GM18517 (cell line): ENCODE measurements around the gene BRI3BP.
"Not testable (repeated sequence)": the region's sequence is repeated elsewhere in the genome, so short reads cannot be mapped to it uniquely, and the experiment has no call there.

Experiments
- ATAC-seq: cut with Tn5 transposase; IDR thresholded peaks from one replicate; pipeline ENCODE4 v1.9.1; 2021; ENCODE audit warnings: mild to moderate bottlenecking, moderate library complexity; ENCODE audit not compliant: unreplicated experiment

The BRI3BP gene

DNA sequence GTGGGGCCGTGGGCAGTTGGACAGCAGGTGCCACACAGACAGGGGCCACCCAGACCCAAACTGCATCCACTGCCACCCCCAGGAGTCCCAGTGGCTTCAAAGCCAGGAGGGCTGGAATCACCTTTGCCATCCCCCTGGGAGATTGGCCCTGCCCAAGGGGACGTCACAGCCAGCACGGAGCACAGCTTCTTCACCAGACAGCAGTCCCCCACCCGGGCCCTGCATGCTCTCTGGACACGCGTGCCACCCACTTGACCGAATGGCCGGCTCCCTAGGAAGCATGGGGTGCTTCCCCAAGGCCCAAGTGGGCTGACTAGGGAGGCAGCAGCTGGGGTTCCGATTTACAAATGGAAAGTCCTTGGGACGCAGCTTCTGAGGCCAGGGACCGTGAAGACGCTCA, 21.8 kb upstream of the BRI3BP start:
- no peak for ATAC-seq

GRCh38 chr12:124972211-124972610, 21.2 kb upstream of the BRI3BP start:
- ATAC-seq = no peak

DNA sequence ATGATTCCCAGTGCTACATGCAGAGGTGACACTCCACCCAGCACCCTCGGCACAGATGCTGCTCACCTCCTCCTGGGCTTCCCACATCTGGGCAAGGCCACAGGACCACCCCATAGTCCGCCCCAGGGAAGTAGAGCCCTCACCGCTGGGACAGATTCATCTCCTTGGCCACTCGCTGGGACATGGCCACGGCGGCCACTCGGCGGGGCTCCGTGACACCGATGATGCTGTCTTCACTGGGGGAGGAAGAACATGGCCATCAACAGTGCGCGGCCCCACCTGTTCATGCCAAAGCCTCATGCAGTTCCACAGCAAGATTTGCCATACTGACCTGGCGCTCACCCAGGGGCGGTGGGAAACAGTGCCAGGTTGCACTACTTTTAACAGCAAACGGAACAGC, 18.2 kb upstream of the BRI3BP start:
- ATAC-seq = no peak

DNA sequence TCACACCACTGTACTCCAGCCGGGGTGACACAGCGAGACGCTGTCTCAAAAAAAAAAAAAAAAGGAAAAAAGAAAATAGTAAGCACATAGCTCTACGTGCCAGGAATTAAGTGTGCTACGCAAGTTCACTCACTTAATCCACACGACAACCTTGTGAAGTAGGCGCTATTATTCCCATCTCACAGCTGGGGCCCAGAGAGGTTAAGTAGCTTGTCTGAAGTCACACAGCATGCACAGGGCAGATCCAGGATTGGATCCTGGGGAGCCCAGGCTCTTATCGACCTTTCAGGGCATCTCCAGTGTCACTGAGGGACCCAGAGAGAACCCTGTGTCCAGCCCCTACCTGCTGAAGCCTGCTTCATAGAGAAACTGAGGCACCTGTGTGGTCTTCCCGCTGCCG, 16.4 kb upstream of the BRI3BP start:
- no peak for ATAC-seq

GRCh38 chr12:124979568-124979967, 13.9 kb upstream of the BRI3BP start:
- no peak for ATAC-seq

DNA sequence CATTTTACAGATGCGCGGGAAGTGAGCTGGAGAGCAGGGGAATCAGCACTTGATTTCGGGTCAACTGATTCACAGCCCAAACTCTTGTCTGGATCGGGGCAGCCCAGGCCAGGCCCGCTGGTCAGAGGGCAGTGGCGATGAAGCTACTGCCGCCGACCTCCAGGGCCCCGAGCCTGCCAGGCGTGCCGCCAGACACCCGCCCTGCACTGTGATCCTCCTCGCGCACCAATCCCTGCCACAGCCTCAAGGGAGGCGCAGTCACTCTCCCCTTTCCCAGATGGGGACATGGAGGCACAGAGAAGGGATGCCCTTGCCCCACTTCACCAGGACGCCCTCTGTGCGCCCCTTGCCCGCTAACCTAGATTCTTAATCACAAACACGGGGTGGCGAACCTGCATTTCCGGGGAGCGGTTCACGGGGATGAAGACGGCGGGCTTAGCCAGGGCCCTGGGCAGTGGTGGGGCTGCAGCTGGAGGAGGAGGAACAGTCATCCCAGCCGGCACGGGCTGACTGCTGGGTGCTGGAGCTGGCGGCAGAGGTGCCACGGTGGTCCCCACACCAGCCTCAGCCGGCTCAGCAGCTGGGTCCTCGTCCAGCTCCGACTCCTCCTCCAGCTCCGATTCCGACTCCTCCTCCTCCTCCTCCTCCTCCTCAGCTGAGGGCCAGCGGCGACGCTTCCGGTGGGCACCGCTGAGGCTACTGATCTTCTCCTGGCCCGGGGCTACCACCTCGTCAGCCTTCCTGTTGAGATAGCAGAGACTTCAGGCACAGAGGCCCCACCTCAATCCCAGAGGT, 13.2 kb upstream of the BRI3BP start:
- no peak for ATAC-seq

DNA sequence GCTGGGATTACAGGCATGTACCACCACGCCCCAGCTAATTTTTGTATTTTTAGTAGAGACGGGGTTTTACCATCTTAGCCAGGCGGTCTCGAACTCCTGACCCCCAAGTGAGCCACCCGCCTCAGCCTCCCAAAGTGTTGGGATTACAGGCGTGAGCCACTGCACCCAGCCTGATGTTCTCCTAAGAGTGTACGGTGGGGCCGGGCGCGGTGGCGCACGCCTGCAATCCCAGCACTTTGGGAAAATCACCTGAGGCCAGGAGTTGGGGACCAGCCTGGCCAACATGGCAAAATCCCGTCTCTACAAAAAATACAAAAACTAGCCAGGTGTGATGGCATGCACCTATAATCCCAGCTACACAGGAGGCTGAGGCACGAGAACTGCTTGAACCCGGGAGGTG, 6.6 kb upstream of the BRI3BP start:
- ATAC-seq = not testable (repeated sequence)

DNA sequence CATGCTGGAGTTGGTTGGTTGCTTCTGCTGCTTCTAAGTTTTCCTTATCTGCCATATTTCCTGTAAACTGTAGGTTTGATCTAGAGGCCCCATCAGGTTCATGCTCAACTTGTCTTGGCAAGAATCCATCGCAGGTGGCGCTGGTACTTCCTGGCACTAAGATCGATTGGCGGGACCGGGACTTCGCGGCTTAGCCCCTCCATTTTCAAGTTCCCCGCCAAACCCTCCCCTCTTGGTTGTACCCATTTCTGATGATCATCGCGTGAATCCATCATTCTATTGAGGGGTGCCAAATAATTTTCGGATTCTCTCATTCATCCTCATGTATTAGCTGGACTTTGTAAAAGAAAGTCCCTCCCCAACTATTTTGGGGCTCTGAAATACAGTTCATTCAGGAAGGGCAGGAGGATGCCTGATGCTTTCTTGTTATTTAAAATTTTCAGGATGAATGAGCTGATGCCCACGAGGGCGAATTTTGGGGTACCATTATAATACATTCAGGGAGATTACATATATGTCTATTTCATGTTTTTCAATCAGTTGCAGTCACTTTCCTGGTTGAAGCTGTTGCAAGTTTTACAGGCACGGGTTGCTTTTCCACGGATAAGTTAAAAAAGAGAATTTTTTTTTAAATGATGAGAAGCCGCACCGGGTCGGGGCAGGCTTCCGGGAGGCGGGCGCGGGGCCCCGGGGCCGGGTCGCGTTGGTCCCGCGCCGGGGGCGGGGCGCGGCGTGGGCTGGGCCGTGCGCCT, 395 bp upstream of the BRI3BP start:
- peak; percentile 41 for ATAC-seq

DNA sequence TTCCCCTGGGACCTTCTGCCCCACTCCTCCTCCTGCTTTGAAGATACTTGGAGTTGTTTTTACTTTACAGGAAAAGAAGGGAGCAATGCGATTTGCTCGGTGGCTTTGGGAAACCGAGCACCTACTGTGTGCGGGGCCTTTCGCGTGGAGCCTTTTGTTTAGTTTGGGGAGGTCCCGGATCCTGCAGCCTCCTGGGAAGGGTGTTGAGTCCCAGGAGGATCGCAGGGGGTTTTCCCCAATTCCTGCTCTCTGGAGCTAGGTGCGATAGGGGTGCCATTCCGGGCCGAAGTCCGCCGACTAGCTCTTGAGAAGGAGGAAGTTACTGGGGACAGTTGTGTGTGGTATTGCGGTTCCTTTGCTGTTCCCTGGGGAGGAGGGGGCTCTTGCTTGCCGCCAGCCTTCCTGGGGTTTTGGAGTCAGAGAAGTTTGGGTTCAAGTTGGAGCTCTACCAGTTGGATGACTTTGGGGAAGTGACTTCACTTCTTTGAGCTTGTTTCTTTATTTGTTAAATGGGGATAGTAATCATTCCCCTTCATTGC, 1.1 kb downstream of the BRI3BP start:
- no peak for ATAC-seq

- no peak for ATAC-seq
Observed at GRCh38 chr12:124995200-124995961, 1.9 kb downstream of the BRI3BP start.

DNA sequence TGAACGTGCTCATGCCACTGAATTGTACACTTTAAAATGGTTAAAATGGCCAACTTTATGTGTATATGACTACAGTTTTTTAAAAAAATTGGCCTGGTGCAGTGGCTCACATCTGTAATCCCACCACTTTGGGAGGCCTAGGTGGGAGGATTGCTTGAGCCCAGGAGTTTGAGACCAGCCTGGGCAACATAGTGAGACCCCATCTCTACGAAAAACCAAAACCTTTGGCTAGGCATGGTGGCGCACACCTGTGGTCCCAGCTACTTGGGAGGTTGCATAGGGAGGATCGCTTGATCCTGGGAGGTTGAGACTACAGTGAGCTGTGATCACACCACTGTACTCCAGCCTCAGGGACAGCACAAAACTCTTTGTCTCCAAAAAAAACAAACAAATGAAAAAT, 5.3 kb downstream of the BRI3BP start:
- no peak for ATAC-seq

DNA sequence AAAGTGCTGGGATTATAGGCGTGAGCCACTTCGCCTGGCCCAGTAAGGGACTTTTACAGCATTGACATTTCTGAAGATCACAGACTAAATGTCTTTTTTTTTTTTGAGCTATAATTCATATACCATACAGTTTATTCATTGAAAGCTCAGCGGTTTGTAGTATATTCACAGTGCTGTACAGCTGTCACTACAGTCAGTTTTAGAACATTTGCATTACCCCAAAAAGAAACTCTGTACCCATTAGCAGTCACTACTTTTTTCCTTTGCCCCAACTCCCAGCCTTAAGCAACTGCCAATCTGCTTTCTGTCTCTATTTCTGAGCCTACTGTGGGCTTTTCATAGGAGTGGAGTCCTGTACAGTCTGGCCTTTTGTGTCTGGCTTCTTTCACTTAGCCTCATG, 8.2 kb downstream of the BRI3BP start:
- no peak for ATAC-seq

DNA sequence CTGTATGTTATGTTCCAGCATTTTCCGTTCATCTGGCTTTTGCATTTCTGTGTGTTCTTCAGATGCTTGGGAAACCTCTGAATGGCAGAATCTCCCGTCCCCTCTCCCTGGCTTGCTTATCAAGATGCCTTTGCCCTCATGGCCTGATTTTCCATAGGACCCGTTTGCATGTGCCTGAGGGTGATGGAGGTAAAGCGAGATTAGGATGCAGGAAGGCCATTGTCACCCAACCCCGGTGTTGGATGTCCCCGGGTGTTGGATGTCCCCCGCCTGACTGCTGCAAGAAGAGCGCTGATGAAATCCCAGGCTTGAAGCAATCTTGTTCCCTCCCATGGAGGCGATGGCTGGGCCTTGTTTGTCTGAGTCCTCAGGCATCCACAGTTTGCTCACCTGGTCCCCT, 9.6 kb downstream of the BRI3BP start:
- no peak for ATAC-seq

- ATAC-seq = no peak
Observed at GRCh38 chr12:125004621-125005020, 11.2 kb downstream of the BRI3BP start.

- no peak for ATAC-seq
Observed at GRCh38 chr12:125005652-125006051, 12.2 kb downstream of the BRI3BP start.

GRCh38 chr12:125006365-125006764, 12.9 kb downstream of the BRI3BP start:
- ATAC-seq = no peak

DNA sequence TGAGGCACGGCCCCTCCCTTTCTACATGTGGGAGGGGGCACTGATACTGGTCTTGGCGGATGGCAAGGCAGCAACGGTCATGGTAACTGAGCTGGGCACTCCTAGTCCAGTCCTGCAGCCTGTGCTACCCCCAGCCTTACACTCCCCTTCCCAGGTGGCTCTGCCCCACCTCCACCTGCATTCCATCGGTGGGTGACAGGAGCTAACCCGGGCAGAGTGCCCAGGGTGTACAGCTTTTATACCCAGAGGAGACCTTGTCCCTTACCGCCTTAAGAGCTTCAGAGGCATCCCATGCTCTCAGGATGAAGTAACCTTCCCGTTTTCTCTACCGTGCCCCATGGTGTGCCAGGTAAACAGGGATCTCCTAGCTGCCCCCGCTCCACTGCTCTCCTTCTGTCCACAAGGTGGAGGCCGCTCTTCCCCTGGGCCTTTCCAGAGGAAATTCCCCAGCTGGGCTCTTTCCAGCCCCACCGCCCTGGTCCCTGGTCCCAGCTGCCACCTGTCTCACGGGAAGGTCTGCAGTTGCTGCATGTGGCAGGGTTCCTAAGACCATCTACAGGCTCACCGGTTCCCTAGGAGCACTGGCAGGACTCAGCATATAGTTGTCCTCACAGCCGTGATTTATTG, 20.5 kb downstream of the BRI3BP start:
- no peak for ATAC-seq

GRCh38 chr12:125014526-125014925, 21.1 kb downstream of the BRI3BP start:
- ATAC-seq = no peak

DNA sequence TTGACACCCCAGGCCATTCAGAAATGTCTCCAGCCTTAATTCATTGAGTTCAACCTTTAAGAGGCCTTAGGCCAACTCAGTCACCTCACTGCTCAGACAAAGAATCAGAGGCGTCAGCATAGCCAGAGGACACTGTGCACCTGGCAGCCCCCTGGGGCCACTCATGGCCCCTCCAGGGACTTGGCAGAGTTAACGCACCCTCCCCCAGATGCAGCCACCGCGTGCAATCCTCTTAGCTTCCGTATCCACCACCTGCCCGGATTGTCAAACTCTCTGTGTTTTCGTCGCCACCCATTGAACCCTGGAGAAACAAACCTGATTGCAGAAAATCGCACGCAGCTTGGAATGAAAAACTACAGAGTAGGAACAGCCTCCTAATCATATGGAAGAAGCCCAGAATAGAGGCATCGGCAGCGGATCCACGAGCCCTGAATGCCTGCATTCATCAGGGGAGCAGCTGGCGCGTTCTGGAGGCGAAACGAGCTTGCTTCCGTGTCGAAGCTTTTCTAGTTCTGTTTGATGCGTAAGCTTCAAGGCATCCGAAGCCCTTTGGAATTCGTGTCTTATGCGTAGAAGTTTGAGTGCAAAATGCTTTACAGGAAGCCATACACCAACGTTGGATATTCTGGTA, 22.4 kb downstream of the BRI3BP start:
- ATAC-seq = no peak

DNA sequence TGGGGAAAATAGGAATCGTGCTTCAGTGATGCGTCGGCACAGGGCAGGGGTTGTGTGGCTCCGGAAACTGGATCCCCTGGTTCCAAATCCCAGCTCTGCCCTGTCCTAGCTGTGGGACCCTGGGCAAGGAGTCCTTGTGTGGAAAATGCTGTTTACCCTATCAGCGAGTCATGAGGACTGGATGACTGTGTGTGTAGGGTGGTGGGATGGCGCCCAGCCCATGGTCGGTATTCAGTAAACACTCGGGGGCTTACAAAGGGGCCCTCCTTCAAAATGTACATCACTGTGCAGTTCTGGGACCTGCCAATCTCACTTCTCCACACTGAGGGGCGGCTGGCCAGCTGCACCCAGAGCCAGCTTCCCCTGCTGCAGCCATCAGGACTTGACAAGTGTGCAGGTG, 24.4 kb downstream of the BRI3BP start:
- no peak for ATAC-seq
